ENCODE results near the gene PEX14.

Gene PEX14

GRCh38 chr1:10663678-10664035 lies 188.9 kb downstream of the PEX14 start:
- H3K4me3 ChIP-seq (ENCODE audit: control insufficient read depth, low read depth, low read length) = no peak overlapping the region
- DNase-seq (ENCODE audit: low read depth) = no peak
- no peak for TF ChIP-seq CTCF (IDR thresholded peaks at IDR 0.05; ENCODE audit: control insufficient read depth, insufficient read depth, low read depth, low read length, missing control alignments)

GRCh38 chr1:10664251-10664650 lies 189.5 kb downstream of the PEX14 start:
- H3K4me3 ChIP-seq (ENCODE audit: control insufficient read depth, low read depth, low read length) = no peak overlapping the region
- DNase-seq (ENCODE audit: low read depth) = no peak
- TF ChIP-seq CTCF (IDR thresholded peaks at IDR 0.05; ENCODE audit: control insufficient read depth, insufficient read depth, low read depth, low read length, missing control alignments) = no peak

- no peak for TF ChIP-seq CTCF (IDR thresholded peaks at IDR 0.05; ENCODE audit: control insufficient read depth, insufficient read depth, low read depth, low read length, missing control alignments)
- H3K4me3 ChIP-seq (ENCODE audit: control insufficient read depth, low read depth, low read length) = no peak overlapping the region
These were observed 190.5 kb downstream of the PEX14 start for GRCh38 chr1:10665226-10665625.

GRCh38 chr1:10665930-10666850 lies 191.4 kb downstream of the PEX14 start:
- no peak for DNase-seq (ENCODE audit: low read depth)

More at GRCh38 chr1:10665226-10665625, 190.5 kb downstream of the PEX14 start:
- DNase-seq (ENCODE audit: low read depth) = no peak

GRCh38 chr1:10667861-10668761 lies 193.4 kb downstream of the PEX14 start:
- no peak for DNase-seq (ENCODE audit: low read depth)
- TF ChIP-seq CTCF (IDR thresholded peaks at IDR 0.05; ENCODE audit: control insufficient read depth, insufficient read depth, low read depth, low read length, missing control alignments) = no peak
- H3K4me3 ChIP-seq (ENCODE audit: control insufficient read depth, low read depth, low read length) = no peak overlapping the region

More at GRCh38 chr1:10665930-10666850, 191.4 kb downstream of the PEX14 start:
- no peak overlapping the region for H3K4me3 ChIP-seq (ENCODE audit: control insufficient read depth, low read depth, low read length)
- no peak for TF ChIP-seq CTCF (IDR thresholded peaks at IDR 0.05; ENCODE audit: control insufficient read depth, insufficient read depth, low read depth, low read length, missing control alignments)

- no peak for DNase-seq (ENCODE audit: low read depth)
- TF ChIP-seq CTCF (IDR thresholded peaks at IDR 0.05; ENCODE audit: control insufficient read depth, insufficient read depth, low read depth, low read length, missing control alignments) = no peak
- no peak overlapping the region for H3K4me3 ChIP-seq (ENCODE audit: control insufficient read depth, low read depth, low read length)
These were observed 194.8 kb downstream of the PEX14 start for GRCh38 chr1:10669570-10669969.

Data from AG09309 (cell line).